NCI-H1105 treated with DMSO at 0.1 percent for 48 hours (cell line): ENCODE measurements around the gene FOXL1.

Experiments
- DNase-seq: peaks from one replicate; lab custom pipeline; 2025; lab: John Stamatoyannopoulos, UW

Gene FOXL1

DNA sequence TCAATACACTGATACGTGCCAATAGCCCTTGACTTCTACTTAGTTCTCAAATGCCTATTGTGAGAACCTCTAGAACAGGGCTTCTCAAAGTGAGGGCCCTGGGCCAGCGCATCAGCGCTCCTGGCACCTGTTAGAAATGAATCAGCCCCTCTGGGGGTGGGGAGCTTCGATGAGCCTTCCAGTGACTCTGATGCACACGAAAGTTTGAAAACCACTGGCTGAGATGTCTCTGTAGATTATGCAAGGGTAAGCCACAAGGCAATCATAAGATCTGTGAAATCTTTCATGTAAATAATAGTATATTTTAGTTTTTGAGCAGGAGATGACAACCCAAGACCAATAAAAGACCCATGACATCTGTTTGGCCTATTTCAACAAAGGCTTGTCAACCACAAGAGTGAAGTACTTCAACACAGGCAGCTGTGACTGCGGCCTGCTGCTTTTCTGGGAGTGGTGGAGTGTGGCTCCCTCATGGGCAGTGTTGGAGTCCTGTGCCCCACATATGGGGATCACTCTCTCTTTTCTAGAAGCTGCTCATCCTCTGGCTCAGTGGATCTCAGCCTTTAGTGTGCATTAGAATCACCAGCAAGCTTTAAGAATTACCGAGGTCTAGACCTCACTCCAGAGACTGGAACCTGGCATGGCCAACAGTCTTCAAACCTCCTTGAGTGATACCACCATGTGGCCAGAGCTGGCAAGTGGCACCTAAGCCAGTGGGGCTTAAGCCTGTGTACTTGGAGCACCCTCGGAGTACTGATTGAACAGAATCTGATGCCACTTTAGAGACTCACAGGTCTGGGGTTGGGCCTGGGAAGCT, 29.1 kb upstream of the FOXL1 start:
- DNase-seq, result no peak

DNA sequence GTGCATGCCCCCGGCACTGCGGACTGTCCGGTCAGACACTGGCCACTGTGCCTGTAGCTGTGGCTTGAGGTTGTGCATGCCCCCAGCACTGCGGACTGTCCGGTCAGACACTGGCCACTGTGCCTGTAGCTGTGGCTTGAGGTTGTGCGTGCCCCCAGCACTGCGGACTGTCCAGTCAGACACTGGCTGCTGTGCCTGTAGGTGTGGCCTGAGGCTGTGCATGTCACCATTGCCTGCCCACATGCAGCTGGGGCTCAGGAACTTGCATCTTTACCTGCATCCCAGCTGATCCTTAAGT, 28.5 kb upstream of the FOXL1 start:
- DNase-seq, result no peak

DNA sequence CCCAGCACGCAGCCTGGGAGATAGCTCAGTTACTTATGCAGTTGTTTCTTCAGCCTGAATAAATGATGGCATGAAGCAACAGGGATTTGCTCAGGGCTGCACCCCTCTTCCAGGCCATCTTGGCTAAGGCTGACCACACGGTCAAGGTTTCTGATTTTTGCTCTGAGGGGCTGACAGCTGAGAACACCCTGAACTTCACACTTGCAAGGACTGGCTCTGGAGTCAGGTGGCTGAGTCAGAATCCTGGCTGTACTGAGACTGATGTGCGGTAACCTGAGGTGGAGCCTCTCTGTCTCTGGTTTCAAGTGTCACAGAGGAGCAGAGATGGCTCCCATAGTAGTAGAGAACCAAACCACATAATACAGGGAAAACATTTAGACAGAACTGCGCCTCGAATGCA, 28.1 kb upstream of the FOXL1 start:
- DNase-seq, result no peak

- DNase-seq, result no peak
Measured at GRCh38 chr16:86553356-86553755, 25.0 kb upstream of the FOXL1 start.

DNA sequence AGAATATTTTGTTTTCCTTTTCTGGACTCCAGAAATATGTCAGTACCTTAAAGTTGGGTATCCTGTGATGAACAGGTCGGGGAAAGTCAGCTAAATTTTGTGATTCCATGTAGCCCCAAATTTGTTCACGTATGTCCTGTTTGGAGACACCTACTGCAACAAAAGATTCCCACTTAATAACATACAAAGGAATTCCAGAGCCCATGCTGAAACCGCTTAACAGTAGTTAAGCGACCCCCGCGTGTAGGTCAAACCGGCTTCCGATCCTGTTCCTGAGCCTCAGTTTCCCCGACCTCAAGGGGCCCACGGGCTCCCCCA, 23.8 kb upstream of the FOXL1 start:
- DNase-seq, result no peak

- DNase-seq, result peak; percentile 58
Measured at GRCh38 chr16:86554917-86555703, 23.2 kb upstream of the FOXL1 start, which contains the start of gene MTHFSD. Gene MTHFSD (minus strand): TSS chr16:86555235. CDS start chr16:86555184, 51 bp downstream.

DNA sequence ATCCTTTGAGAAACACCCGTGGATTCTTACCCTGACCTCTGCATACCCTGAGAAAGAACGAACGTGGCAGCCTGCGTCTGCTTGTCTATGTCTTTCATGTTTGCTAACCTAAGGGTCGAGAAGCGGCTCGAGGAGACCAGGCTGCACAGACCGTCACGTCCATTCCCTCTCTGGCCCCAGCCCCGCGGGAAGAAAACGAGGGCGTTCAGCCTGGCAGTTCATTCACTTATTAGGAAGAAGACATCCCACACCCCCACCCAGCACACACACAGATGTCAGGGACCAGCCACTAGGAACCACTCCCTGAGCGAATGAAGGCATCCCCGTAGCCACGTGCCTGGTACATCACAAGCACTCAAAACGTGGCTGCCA, 22.7 kb upstream of the FOXL1 start:
- DNase-seq, result no peak

DNA sequence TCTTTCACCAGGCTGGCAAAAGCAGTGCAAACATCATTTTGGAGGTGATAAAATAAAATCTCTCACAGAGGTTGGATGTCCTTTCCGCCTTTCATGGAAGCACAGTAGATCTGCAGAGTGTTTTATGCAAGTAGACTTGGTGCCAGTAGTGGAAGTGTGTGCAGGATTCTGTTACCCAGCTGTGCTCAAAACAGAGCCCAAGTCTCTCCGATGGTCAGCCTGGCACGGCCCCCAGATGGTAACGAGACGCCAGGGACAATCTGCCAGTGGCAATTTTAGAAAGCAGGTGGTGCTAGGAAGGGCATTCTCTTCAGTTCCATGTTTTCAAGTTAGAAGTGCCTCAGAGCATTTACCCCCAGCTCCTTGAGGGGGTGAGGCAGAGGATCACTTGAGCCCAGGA, 21.8 kb upstream of the FOXL1 start:
- no peak for DNase-seq

GRCh38 chr16:86557587-86557986, 20.8 kb upstream of the FOXL1 start:
- DNase-seq, result no peak

DNA sequence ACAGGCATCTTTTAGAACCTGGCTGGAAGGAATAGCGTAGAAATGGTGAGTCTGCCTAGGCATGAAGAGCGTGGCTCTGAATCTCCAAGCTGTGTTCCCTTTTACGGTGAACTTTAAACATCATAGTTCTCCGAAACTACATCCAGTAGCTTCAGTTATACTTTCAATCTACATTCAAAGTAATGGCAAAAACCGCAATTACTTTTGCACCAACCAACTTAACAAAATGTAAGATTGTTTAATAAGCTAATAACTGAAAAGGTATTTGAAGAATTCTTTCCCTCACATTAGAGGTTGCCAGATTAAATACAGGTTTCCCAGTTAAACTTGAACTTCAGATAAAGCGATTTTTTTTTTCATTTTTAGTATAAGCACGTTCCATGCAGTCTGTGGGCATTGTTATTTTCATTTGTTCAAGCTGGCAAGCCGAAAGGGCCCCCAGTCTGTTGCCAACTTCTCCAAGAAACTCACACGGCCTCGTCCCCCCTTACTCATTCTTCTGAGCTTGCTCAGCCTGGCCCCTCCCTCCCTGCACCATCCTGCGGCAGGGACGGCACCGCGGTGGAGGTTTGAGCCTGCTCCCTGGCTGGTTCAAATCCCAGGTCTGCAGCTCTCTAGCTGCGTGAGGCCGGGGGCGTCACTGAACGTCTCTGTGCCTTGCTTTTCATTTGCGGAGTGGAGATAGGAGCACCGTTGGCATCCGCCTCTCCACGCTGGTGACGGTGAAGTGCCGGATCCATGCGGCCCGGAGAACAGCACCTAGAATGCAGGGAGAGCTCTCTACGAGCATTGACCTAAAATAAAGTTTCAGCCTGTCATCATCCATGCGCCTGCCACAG, 19.8 kb upstream of the FOXL1 start:
- no peak for DNase-seq

DNA sequence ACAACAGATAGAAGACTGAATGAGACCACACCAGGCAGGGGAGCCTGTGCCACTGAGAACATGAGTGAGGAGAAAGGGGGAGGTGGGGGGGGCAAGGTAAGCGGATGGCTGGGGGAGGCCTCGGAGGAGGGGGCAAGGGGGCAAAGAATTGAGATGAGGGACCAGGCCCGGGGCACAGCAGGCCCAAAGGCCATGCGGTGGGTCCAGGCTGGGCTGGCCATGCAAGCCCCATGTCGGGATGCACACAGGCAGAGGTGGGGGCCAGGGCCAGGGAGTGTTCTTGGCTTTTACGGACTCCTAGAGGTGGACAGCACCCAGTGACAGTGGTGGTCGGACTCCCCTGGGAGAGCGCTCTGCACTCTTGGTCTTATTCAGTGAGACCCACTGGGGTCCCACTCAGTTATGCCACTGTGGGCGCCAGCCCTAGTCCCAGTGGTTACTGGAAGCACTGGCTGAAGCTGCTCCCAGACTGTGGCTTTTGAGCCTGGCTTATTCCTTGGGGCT, 18.5 kb upstream of the FOXL1 start:
- no peak for DNase-seq

- no peak for DNase-seq
Measured at GRCh38 chr16:86562356-86562755, 16.0 kb upstream of the FOXL1 start.

DNA sequence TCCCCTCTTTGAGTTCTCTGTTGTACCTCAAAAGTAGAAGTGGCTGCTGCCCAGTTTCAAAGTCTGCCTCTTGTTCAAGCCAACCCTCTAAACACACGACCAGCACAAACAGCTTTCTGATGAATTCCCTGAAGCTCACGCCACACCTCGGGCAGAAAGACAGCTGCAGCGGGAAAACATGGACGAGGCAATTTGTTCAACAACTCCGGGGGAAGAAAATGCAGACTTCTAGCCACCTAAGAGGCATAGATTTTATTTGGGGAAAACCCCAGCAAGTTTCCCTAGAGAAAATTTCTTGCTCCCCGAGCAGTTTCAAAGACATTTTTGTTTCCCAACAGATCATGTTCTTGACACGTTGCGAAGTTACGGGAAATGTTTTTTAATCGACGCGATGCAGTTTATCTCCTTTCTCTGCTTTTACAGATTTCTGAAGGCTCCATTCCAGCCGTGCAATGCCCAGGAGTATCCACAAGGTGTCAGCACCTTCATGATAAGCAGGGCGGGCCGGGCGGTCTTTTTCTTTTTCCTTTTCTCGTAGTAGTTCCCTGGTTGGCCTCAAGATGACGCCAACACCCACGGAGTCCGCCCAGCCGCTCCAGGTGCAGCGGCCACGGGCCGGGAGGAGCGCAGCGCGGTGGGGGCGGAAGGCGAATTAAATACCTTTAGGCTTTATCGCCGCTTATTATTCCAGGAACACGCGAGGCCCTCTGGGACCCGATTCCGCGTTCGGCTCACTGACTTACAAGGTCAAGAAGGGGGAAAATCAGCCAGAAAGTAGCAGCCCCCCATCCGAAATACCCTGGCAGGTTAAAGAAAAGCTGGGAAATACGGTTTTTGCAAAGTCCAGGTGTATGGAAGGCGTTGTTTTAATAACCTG, 14.6 kb upstream of the FOXL1 start:
- DNase-seq, result peak; percentile 61

GRCh38 chr16:86565181-86565631, 13.1 kb upstream of the FOXL1 start:
- no peak for DNase-seq

- no peak for DNase-seq
Measured at GRCh38 chr16:86565644-86566511, 12.5 kb upstream of the FOXL1 start.

DNA sequence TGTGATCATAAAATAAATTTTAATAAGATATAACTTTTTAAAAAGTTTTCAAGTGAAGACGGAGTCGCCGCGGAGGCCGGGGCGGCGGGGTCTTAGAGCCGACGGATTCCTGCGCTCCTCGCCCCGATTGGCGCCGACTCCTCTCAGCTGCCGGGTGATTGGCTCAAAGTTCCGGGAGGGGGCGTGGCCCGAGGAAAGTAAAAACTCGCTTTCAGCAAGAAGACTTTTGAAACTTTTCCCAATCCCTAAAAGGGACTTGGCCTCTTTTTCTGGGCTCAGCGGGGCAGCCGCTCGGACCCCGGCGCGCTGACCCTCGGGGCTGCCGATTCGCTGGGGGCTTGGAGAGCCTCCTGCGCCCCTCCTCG, 11.8 kb upstream of the FOXL1 start, which contains the start of gene FOXC2:
Gene FOXC2, plus strand, starts transcription at position 229 of the 365 bp plus-strand sequence. CDS start 507 bp downstream, outside the sequence.
- no peak for DNase-seq

GRCh38 chr16:86566966-86567700, 11.2 kb upstream of the FOXL1 start:
- DNase-seq, result peak; percentile 9

DNA sequence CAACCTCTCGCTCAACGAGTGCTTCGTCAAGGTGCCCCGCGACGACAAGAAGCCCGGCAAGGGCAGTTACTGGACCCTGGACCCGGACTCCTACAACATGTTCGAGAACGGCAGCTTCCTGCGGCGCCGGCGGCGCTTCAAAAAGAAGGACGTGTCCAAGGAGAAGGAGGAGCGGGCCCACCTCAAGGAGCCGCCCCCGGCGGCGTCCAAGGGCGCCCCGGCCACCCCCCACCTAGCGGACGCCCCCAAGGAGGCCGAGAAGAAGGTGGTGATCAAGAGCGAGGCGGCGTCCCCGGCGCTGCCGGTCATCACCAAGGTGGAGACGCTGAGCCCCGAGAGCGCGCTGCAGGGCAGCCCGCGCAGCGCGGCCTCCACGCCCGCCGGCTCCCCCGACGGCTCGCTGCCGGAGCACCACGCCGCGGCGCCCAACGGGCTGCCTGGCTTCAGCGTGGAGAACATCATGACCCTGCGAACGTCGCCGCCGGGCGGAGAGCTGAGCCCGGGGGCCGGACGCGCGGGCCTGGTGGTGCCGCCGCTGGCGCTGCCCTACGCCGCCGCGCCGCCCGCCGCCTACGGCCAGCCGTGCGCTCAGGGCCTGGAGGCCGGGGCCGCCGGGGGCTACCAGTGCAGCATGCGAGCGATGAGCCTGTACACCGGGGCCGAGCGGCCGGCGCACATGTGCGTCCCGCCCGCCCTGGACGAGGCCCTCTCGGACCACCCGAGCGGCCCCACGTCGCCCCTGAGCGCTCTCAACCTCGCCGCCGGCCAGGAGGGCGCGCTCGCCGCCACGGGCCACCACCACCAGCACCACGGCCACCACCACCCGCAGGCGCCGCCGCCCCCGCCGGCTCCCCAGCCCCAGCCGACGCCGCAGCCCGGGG, 10.4 kb upstream of the FOXL1 start:
- DNase-seq, result no peak
